NCI-H748 (cell line): ENCODE measurements around the gene ESYT1.
"Not testable (repeated sequence)": the region's sequence is repeated elsewhere in the genome, so short reads cannot be mapped to it uniquely, and the experiment has no call there.

Source experiments
- DNase-seq: peaks from one replicate; lab custom pipeline; 2025; ENCODE audit not compliant: unreplicated experiment; lab: John Stamatoyannopoulos, UW

The ESYT1 gene

GRCh38 chr12:56154246-56154771 lies 26.2 kb downstream of the ESYT1 start:
- no peak for DNase-seq

- no peak for DNase-seq
Measured at GRCh38 chr12:56154818-56155217, 26.8 kb downstream of the ESYT1 start.

GRCh38 chr12:56155256-56155845 lies 27.3 kb downstream of the ESYT1 start:
- no peak for DNase-seq

- not testable (repeated sequence) for DNase-seq
Measured at GRCh38 chr12:56156464-56157200, 28.6 kb downstream of the ESYT1 start.

GRCh38 chr12:56157201-56158028 lies 29.3 kb downstream of the ESYT1 start:
- DNase-seq, result peak; percentile 86

- DNase-seq, result peak; percentile 99
Measured at GRCh38 chr12:56158029-56158925, 30.2 kb downstream of the ESYT1 start, which contains the start of gene MYL6. MYL6 (plus strand) TSS chr12:56158359; CDS start chr12:56158402, 43 bp downstream.

- DNase-seq, result peak; percentile 27
Measured at GRCh38 chr12:56158926-56159461, 30.9 kb downstream of the ESYT1 start.

GRCh38 chr12:56159482-56160192 lies 31.6 kb downstream of the ESYT1 start:
- no peak for DNase-seq

GRCh38 chr12:56160193-56160763 lies 32.2 kb downstream of the ESYT1 start:
- no peak for DNase-seq

- DNase-seq, result no peak
Measured at GRCh38 chr12:56160894-56161689, 33.0 kb downstream of the ESYT1 start.

GRCh38 chr12:56161690-56162351 lies 33.8 kb downstream of the ESYT1 start:
- no peak for DNase-seq

GRCh38 chr12:56162468-56163290 lies 34.6 kb downstream of the ESYT1 start:
- no peak for DNase-seq

- no peak for DNase-seq
Measured at GRCh38 chr12:56163533-56164344, 35.7 kb downstream of the ESYT1 start.

GRCh38 chr12:56164345-56164729 lies 36.3 kb downstream of the ESYT1 start:
- no peak for DNase-seq

GRCh38 chr12:56165369-56165768 lies 37.3 kb downstream of the ESYT1 start:
- DNase-seq, result no peak

GRCh38 chr12:56169229-56169759 lies 41.2 kb downstream of the ESYT1 start:
- no peak for DNase-seq
